Islet precursor cell (in vitro differentiated cells): ENCODE measurements around the gene SEMG1.

ENCODE experiments used
- DNase-seq: peaks from one replicate; pipeline ENCODE4 v3.0.0-alpha.2; 2018

SEMG1 gene

GRCh38 chr20:45226287-45226686 is 19.5 kb downstream of the SEMG1 start:
- no peak for DNase-seq

GRCh38 chr20:45229264-45230056 is 22.6 kb downstream of the SEMG1 start:
- no peak for DNase-seq

DNA sequence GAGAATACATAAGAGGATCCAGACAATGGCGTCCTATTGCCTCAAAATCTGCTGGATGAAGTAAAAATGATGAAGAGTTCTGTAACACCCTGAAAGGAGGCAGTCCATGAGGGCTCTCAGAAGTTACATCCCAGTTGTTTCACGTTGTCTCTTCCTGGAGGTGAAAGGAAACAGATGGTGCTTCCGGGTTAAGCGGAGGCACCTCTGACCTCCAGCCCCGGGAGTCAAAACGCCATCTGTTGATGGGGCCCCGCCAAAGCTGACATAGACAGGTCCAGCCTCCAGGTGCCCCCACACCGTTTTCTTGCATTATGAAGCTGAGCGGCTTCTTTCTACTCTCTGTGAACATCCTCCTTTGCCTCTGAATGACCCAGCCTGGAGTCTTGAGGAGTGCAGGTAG is 23.8 kb downstream of the SEMG1 start:
- no peak for DNase-seq

DNA sequence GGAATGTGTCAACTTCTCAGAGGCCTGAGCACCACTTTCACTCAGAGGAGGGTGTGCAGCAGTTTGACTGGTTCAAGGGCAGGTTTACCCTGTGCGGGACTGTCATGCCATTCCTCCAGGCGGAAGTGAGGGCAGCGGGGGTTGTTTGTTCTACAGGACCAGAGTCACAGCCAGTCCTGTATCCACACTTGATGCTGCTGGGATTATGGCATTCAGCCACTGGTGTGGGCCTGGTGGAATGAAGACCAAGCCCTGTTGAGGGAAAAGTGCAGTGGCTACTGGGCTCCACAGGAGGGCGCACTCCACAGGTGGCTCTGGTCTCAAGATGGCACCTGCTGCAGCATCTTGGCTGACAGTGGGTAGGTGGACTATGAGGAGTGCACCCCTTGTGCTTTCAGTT is 29.2 kb downstream of the SEMG1 start:
- DNase-seq: no peak

- DNase-seq: no peak
Measured at GRCh38 chr20:45238139-45238538, 31.3 kb downstream of the SEMG1 start.

DNA sequence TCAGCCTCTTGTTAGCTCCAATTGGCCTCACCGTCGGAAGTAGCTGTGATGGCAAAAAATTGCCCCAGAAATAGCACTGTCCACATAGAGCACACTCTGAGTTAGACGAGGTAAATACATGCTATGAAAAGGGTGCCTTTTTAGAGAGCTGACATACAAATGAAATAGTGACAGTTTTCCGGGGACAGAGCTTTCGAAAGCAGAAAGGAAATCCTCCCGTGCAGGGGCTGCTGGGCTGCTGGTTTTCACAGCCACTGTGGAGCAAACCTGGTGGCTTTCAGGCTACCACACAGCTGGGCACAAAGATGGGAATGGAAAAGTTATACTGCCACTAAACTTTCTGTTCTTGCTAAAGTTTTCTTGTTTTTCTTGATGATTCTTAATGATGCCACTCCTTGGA is 39.3 kb downstream of the SEMG1 start:
- no peak for DNase-seq

- no peak for DNase-seq
Measured at GRCh38 chr20:45247865-45248264, 41.0 kb downstream of the SEMG1 start.

DNA sequence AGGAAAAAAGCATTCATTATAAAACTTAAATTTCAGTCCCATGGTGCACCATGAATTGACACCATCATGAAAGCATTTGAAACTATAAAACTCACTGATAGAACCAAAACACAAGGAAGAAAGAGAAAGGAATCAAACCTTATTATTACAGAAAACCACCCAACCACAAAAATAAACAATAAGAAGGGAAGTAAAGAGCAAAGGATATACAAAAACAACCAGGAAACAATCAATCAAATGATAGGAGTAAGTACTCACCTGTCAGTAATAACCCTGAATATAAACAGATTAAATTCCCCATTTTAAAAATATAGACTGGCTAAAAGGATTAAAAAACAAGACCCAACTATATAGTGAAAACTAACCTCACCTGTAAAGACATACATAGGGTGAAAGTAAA is 41.8 kb downstream of the SEMG1 start:
- DNase-seq: no peak

DNA sequence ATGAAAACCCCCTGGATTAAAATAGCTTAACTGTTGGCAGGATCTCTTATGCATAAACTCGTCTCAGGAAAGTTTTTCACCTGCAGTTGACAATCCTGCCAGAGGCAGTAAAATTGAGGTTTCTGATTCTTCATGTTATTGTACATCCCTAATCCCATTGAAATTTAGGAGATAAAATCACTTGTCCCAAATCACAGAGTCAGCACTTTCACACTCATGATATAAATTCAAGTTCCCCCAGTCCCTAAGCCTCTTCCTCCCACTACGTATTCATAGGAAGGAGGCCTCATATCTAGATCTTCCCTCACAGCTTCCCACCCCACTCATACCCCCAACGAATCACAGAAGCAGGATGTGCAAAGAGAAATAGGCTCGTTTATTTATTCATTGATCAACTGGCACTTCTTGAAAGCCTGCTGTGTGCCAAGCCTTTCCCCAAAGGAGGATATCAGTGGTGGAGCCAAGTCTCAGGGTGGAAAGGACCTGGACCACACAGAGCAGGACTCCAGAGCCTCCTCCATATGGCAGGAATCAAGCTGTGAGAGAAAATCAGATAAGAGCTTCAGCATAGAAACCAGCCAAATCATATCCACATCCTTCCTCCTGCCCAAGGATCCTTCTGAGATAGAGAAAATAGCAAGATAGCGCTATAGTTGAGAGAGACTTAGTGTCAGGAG is 45.2 kb downstream of the SEMG1 start:
- no peak for DNase-seq

DNA sequence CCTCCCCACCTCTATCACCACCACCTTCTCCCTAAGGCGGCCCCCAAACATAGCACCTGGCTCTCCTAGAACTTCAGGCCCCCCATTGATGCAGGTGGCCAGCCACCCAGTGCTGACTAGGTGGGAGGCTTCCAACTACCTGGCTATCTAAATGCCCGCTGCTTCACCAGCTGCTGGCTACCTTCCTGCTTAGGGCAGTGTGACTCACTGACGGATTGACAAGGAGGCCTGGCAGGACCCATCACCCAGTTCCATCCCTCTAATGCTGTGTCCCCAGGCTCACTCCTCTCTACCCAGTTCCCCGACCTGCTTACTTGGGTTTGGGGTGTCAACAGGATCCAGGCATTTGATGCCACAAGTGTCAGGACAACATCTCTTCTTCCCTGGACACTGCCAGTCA is 46.4 kb downstream of the SEMG1 start:
- DNase-seq: no peak

DNA sequence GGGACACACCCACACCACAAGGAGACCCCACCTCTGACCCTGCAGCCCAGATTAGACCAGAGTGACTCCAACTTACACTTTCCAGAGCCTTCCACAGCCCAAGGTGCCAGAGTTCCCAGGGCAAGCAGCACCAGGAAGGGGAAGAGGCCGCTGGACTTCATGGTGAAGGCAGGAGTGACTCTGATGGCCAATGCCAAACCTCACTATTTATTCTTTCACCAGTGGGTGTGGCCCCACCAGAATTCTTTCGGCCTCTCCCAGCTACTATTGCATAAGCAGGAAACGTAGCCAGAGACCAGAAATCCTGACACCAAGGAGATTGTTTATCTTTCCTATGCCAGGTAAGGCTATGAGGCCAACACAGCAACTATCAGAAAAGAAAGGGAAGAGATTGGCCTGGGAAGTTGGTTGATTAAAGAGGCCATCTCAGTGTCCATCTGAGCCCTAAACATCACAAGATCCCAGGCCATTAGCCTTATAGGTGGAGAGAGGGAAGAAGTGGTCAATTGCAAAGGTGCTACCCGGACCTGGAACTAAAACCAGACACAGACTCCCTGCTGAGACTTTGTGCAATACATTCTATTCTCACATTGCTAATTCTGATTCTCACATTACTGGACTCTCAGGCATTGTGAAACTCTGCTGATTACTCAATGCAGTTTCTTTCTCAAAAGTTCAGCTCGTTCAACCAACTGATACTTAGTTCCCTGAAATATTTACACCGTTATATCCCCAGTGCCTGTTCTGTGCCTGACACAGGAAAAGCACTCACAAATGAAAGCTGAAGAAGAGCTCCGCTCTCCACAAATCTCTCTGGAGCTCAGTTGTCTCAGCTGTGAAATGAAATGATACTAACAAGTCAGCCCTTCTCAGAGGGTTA is 47.8 kb downstream of the SEMG1 start, which contains the start of gene SLPI:
SLPI (minus strand) TSS at position 182 of the 880 bp plus-strand sequence; CDS start at position 161, 21 bp downstream.
- DNase-seq: no peak

DNA sequence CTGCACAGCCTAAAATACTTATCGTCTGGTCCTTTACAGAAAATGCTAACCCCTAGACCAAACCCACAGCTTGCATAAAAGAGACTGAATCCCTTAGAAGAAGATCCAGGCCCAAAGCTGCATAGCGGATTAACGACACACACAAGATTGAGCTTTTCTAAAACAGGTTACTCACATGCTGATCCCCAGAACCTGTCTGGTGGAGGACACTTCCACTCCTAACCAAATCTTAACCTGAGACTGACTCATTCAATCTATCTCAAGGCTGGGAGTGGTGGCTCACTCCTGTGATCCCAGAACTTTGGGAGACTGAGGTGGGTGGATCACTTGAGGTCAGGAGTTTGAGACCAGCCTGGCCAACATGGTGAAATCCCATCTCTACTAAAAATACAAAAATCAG is 50.3 kb downstream of the SEMG1 start:
- DNase-seq: no peak

DNA sequence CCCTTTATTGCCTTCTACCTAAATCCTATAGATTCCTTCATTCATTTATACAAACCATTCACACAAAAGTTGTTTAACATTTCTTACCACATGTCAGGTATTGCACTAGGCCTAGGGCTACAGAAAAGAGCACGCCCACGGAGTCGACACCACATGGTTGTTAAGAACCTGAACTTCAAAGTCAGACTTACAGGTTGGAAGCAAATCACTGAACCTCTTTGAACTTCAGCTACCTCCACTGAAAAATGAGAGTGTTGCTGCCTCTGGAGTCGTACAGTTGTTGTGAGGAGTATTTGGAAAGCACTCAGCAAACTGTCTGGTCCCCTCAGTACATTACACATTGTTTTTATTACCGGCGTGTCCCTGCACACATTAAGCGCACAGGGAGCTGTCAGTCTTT is 50.9 kb downstream of the SEMG1 start:
- no peak for DNase-seq

- DNase-seq: no peak
Measured at GRCh38 chr20:45258259-45258658, 51.4 kb downstream of the SEMG1 start.

DNA sequence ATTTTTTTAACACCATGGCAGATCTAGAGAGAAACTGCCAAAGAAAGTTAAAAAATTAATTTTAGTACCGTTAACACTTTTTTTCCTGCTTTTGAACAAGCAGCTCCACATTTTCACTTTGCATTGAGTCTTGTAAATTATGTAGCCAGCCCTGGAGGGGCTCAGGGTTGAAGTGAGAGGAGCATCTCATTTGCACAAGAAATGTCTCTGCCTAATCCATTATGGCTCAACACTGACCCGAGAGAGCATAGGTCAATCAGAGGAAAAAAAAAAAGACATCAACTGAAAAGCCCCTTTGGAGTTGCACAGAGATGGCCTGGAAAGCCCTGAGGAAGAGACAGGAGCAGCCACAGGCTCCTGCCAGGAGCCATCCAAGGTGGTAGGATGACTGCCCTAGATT is 51.8 kb downstream of the SEMG1 start:
- no peak for DNase-seq
